Measurements from ENCODE around the gene ALKBH4. TPM values are rescaled to one million over a fixed set of nuclear protein-coding genes. Genes with fewer than 3 reads are reported as not detected.
A peak's percentile ranks its signal among the peaks of the same experiment; 100 is the strongest.

ALKBH4 gene
- total and polyA plus RNA-seq, 3 experiments from 2014 or later, result 11.3 to 20.1 (median 13.2) TPM

DNA sequence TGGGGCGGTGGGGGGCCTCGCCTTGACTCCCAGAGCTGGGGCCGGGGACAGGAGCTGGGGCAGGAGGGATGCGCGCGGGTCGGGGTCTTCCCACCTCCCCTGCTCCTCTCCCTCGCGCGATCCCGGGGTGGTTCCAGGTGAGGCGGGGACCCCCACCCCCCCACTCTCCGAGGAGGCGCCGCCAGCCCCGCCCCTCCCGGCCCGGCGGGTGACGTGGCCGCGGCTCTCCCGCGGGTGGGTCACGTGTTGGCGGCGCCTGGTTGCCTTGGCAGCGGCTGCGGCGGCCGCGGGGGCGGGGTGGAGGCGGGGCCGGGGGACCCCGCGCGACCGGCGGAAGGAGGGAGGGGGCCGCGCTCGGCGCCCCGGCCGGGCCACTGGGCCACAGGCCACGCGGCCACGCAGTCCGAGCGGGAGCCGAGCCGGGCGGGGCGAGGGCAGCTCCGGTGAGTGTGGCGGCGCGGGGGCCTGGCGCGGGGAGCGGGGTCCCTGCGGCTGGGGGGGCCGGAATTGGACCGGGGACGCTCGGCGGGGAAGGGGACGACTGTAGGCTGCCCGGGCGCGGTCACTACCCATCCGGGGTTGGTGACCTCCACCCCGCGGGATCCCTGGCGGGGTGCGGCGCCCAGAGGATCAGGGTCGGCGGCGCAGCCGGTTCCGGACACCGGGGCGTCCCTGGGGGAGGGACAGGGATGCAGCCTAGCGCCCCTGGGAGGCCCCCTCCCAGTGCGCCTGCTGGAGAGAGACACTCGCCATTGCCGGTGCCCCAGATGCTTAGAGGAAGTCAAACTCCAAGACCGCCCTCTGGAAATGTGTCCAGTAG is 31.2 kb downstream of the ALKBH4 start, which contains the start of gene ORAI2:
Gene ORAI2 (plus strand): TSS at position 357 of the 820 bp plus-strand sequence. CDS start 5,382 bp downstream, outside the sequence.
- Mint-ChIP-seq H3K36me3 (peaks cover 0 to 14% (median 0%) of the 10 kb centered on the region in 3 donors), H3K27ac (peak within 1 kb of the TSS; percentile 97 to 100 (median 99)), H3K9me3 (peaks cover 0 to 1% (median 0%) of the 10 kb centered on the region in 5 donors), H3K27me3 (peaks cover 0 to 2% of the 10 kb centered on the region in 2 donors), H3K4me3 (peak within 1 kb of the TSS; percentile 84 to 93 (median 87)), H3K4me1 (peaks cover 39 to 62% (median 48%) of the 10 kb centered on the region in 3 donors)
- Histone ChIP-seq H3K27ac (ENCODE audit: low read depth, low read length) (peak within 1 kb of the TSS; percentile 79), H3K4me1 (ENCODE audit: insufficient read depth, low read length) (peaks cover 57% of the 10 kb centered on the region), H3K27me3 (ENCODE audit: insufficient read depth, low read length, poor library complexity, severe bottlenecking) (no peaks in the 10 kb centered on the region), H3K4me3 (ENCODE audit: low read length) (peak within 1 kb of the TSS; percentile 70), H3K36me3 (ENCODE audit: insufficient read depth, low read length) (no peaks in the 10 kb centered on the region), H3K9me3 (ENCODE audit: low read length) (no peaks in the 10 kb centered on the region)
- ChIA-PET CTCF (interaction anchor here (0.9 to 2.1 kb wide), 5 partner anchors 18 to 35 kb away, joined by 3 to 10 read pairs (median 6); no protein-coding TSS in a partner anchor), POLR2A (interaction anchor here (0.9 to 1.6 kb wide), 3 partner anchors 8 to 21 kb away, joined by 3 to 4 read pairs (median 3); no protein-coding TSS in a partner anchor)
- DNase-seq, result peak; percentile 85 to 93 (median 85)

DNA sequence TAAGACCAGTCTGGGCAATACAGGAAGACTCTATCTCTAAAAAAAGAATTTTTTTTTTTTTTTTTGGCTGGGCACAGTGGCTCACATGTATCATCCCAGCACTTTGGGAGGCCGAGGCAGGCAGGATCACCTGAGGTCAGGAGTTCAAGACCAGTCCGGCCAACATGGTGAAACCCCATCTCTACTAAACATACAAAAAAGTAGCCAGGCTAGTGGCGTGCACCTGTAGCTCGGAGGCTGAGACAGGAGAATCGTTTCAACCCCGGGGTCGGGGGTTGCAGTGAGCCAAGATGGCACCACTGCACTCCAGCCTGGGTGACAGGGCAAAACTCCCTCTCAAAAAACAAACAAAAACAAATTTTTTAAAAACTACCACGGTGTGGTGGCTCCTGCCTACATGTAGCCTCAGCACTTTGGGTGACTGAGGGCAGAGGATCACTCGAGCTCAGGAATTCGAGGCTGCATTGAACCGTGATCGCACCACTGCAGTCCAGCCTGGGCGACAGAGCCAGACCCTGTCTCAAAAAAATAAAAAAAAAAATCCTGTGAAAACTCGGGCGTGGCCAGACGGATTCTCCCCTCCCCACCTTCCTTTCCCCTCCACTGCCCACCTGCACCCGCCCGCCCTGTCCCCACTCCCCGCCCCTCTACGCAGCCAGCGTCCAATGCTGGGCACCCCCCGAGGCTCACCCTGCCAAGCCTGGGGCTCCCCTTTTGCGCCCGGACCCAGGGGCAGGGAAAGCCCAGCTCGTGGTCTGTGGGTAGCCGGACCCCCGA is 32.0 kb downstream of the ALKBH4 start:
- Mint-ChIP-seq H3K4me3 (peak overlapping the region; percentile 79 to 93 (median 83)), H3K36me3 (peaks cover 0 to 12% (median 0%) of the 10 kb centered on the region in 3 donors), H3K27me3 (peaks cover 0 to 2% of the 10 kb centered on the region in 2 donors), H3K27ac (peak overlapping the region; percentile 97 to 100 (median 99)), H3K4me1 (peaks cover 47 to 70% (median 51%) of the 10 kb centered on the region in 3 donors), H3K9me3 (peaks cover 0 to 1% (median 0%) of the 10 kb centered on the region in 5 donors)
- Histone ChIP-seq H3K27ac (ENCODE audit: low read depth, low read length) (peak overlapping the region; percentile 78), H3K9me3 (ENCODE audit: low read length) (no peaks in the 10 kb centered on the region), H3K27me3 (ENCODE audit: insufficient read depth, low read length, poor library complexity, severe bottlenecking) (no peaks in the 10 kb centered on the region), H3K4me3 (ENCODE audit: low read length) (peak overlapping the region; percentile 64), H3K36me3 (ENCODE audit: insufficient read depth, low read length) (no peaks in the 10 kb centered on the region), H3K4me1 (ENCODE audit: insufficient read depth, low read length) (peaks cover 65% of the 10 kb centered on the region)
- ChIA-PET POLR2A (interaction anchor here (1.0 to 1.6 kb wide), 4 partner anchors 11 to 23 kb away, joined by 3 to 4 read pairs (median 4); no protein-coding TSS in a partner anchor), CTCF (interaction anchor here (0.9 to 1.7 kb wide), 4 partner anchors 17 to 35 kb away, joined by 3 to 8 read pairs (median 4); no protein-coding TSS in a partner anchor)
- DNase-seq, result peak in 2 of 5 donors; percentile 33 to 64

DNA sequence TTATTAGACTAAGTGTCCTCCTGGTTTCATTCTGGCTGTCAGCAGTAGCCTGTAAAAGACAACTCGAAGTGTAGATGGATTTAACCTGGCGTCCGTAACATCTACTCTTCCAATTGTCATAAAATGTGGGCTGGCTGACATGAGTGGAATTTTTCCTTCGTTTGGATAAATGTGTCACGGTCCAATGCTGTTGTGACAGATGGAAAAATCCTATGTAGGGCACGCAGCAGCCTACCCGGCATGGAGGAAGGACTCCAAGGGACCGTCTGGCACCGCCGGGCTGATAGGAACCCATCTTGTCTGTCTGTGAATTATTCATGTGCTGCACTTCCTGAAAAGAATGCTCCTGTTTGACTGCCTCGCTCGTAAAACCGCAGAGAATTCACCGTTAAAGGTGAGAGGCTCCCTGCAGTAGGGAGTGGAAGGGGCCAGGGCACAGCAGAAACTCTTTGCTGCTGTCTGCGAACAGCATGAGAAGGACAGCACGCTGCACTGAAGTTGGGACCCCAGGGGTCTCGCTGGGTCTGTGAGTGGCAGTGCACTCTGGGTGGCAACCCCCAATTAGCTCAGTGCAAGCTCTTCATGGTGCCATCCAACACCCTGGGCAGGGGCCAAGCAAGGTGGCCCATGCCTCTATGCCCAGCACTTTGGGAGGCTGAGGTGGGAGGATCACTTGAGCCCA is 32.9 kb downstream of the ALKBH4 start:
- Mint-ChIP-seq H3K4me1 (peaks cover 56 to 79% (median 56%) of the 10 kb centered on the region in 3 donors), H3K27ac (peak overlapping the region; percentile 97 to 100 (median 99)), H3K4me3 (peak overlapping the region; percentile 79 to 93 (median 83)), H3K9me3 (peaks cover 0 to 1% (median 0%) of the 10 kb centered on the region in 5 donors), H3K36me3 (peaks cover 0 to 8% (median 0%) of the 10 kb centered on the region in 3 donors), H3K27me3 (peaks cover 0 to 2% of the 10 kb centered on the region in 2 donors)
- H3K27ac ChIP-seq (ENCODE audit: low read depth, low read length), result peak overlapping the region; percentile 78
- ChIA-PET CTCF (interaction anchor here (0.9 to 1.7 kb wide), 2 partner anchors 16 to 18 kb away, joined by 3 to 8 read pairs; no protein-coding TSS in a partner anchor), POLR2A (interaction anchor here (1.0 to 1.6 kb wide), 3 partner anchors 10 to 22 kb away, joined by 3 to 4 read pairs (median 4); no protein-coding TSS in a partner anchor)
- peak; percentile 62 to 85 (median 77) for DNase-seq
- H3K27me3 ChIP-seq (ENCODE audit: insufficient read depth, low read length, poor library complexity, severe bottlenecking), result no peaks in the 10 kb centered on the region
- H3K4me1 ChIP-seq (ENCODE audit: insufficient read depth, low read length), result peaks cover 74% of the 10 kb centered on the region
- H3K4me3 ChIP-seq (ENCODE audit: low read length), result peak overlapping the region; percentile 64
- no peaks in the 10 kb centered on the region for H3K36me3 ChIP-seq (ENCODE audit: insufficient read depth, low read length)
- H3K9me3 ChIP-seq (ENCODE audit: low read length), result no peaks in the 10 kb centered on the region

DNA sequence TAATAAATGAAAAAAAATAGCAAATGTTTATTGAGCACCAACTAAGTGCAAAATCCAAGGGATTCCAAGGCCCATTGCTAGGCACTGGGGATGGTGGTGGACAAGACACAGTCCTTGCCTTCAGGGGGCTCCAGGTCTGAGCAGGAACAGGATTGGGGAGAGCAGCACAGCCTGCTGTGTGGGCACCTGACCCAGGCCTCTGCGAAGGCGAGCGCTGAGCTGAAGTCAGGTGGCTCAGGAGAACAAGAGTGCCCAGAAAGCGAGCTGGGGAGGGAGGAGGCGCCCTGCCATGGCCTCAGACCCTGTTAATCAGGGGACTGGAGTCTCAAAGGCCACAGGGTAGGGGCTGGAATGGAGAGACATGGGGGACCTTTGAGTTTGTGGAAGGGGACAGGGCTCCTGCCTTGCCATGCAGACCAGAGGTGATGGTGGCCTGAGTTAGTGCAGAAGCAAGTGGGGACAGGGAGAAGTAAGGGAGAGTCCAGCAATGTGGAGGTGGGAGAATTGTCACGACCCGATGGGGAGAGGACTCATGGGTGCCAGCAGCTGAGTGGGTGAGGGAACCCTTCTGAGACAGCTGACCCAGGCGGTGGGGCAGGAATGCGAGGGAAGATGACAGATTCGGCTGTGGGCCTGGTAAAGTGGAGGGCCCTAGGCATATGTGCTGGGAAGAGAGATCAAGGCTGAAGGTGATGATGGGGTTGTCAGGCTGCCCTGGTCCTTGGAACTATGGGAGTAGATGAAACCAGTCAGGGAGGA is 35.3 kb downstream of the ALKBH4 start:
- Mint-ChIP-seq H3K9me3 (peaks cover 0 to 2% (median 0%) of the 10 kb centered on the region in 5 donors), H3K36me3 (peaks cover 0 to 16% (median 0%) of the 10 kb centered on the region in 3 donors), H3K27me3 (peaks cover 0 to 4% of the 10 kb centered on the region in 2 donors), H3K4me3 (peak overlapping the region in 5 of 7 donors; percentile 5 to 82 (median 46)), H3K4me1 (peaks cover 68 to 89% (median 74%) of the 10 kb centered on the region in 3 donors), H3K27ac (peak overlapping the region; percentile 77 to 100 (median 98))
- no peaks in the 10 kb centered on the region for H3K27me3 ChIP-seq (ENCODE audit: insufficient read depth, low read length, poor library complexity, severe bottlenecking)
- H3K9me3 ChIP-seq (ENCODE audit: low read length), result no peaks in the 10 kb centered on the region
- H3K4me3 ChIP-seq (ENCODE audit: low read length), result no peak overlapping the region
- POLR2A ChIA-PET, result interaction anchor here (0.8 kb wide), 1 partner anchor 13 kb away, joined by 3 read pairs; no protein-coding TSS in a partner anchor
- H3K36me3 ChIP-seq (ENCODE audit: insufficient read depth, low read length), result no peaks in the 10 kb centered on the region
- no peak for DNase-seq
- CTCF ChIA-PET, result no interaction called here
- H3K4me1 ChIP-seq (ENCODE audit: insufficient read depth, low read length), result peaks cover 92% of the 10 kb centered on the region
- no peak overlapping the region for H3K27ac ChIP-seq (ENCODE audit: low read depth, low read length)

GRCh38 chr7:102427019-102427405 is 37.7 kb downstream of the ALKBH4 start:
- no peak for DNase-seq
- ChIA-PET POLR2A (interaction anchor here (0.7 to 1.9 kb wide), 5 partner anchors 9 to 256 kb away, joined by 3 to 22 read pairs (median 4); no protein-coding TSS in a partner anchor), CTCF (interaction anchor here (1.1 to 3.8 kb wide), 6 partner anchors 12 to 41 kb away, joined by 4 to 14 read pairs (median 10); partner anchors contain the start of gene PRKRIP1)
- H3K9me3 ChIP-seq (ENCODE audit: low read length), result no peaks in the 10 kb centered on the region
- H3K36me3 ChIP-seq (ENCODE audit: insufficient read depth, low read length), result no peaks in the 10 kb centered on the region
- H3K4me3 Mint-ChIP-seq, result peak overlapping the region; percentile 77 to 95 (median 90)
- peaks cover 86% of the 10 kb centered on the region for H3K4me1 ChIP-seq (ENCODE audit: insufficient read depth, low read length)
- peak overlapping the region; percentile 98 to 100 (median 100) for H3K27ac Mint-ChIP-seq
- peaks cover 0 to 1% (median 0%) of the 10 kb centered on the region in 5 donors for H3K9me3 Mint-ChIP-seq
- peaks cover 0 to 23% (median 0%) of the 10 kb centered on the region in 3 donors for H3K36me3 Mint-ChIP-seq
- H3K4me1 Mint-ChIP-seq, result peaks cover 62 to 84% (median 74%) of the 10 kb centered on the region in 3 donors
- no peaks in the 10 kb centered on the region for H3K27me3 ChIP-seq (ENCODE audit: insufficient read depth, low read length, poor library complexity, severe bottlenecking)
- peak overlapping the region; percentile 96 for H3K27ac ChIP-seq (ENCODE audit: low read depth, low read length)
- peak overlapping the region; percentile 52 for H3K4me3 ChIP-seq (ENCODE audit: low read length)
- H3K27me3 Mint-ChIP-seq, result peaks cover 0 to 2% of the 10 kb centered on the region in 2 donors

DNA sequence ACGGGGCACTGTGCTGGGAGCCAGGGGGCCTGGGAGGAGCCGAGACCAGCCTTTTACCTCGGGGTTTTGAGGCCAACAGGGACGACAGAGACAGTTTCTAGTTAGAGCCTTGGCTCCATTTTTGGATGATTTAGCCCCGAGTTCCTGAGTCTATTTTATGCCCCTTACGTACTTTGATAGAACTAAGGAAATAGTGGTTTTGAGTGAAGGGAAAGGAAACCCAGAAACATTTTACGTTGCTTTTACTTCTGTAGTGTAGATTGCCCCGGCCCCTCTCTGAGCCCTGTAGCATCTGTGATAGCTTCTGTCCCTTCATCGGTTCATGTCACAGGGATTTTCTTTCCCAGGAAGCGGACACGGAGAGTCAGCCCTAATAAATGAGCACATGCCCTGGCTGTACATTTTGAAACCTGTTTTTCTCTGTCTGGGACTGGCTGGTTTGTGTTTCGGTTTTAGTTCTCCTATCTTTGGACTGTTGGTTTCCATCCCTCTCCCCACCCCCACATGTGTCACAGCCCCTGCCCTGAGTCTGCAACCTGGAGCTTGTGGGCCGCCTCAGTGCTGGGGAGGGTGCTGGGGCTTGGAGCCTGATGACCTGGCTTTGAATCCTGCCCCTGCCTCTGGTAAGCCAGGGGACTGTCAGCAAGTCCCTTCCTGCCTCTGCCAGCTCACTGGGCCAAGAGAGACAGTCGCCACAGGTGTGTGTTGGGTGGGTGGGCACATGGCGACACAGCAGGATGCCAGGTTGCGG is 38.2 kb downstream of the ALKBH4 start:
- CTCF ChIA-PET, result interaction anchor here (1.1 to 3.8 kb wide), 6 partner anchors 11 to 41 kb away, joined by 4 to 14 read pairs (median 10); partner anchors contain the start of gene PRKRIP1
- H3K36me3 ChIP-seq (ENCODE audit: insufficient read depth, low read length), result no peaks in the 10 kb centered on the region
- POLR2A ChIA-PET, result interaction anchor here (0.7 to 1.9 kb wide), 6 partner anchors 9 to 257 kb away, joined by 3 to 22 read pairs (median 4); no protein-coding TSS in a partner anchor

More for the DNA sequence above, 38.2 kb downstream of the ALKBH4 start:
- no peaks in the 10 kb centered on the region for H3K9me3 ChIP-seq (ENCODE audit: low read length)
- peak overlapping the region; percentile 77 to 95 (median 90) for H3K4me3 Mint-ChIP-seq
- H3K4me1 Mint-ChIP-seq, result peaks cover 58 to 82% (median 68%) of the 10 kb centered on the region in 3 donors
- H3K27ac Mint-ChIP-seq, result peak overlapping the region; percentile 98 to 100 (median 100)
- H3K4me3 ChIP-seq (ENCODE audit: low read length), result peak overlapping the region; percentile 62
- peaks cover 0 to 2% of the 10 kb centered on the region in 2 donors for H3K27me3 Mint-ChIP-seq
- H3K27ac ChIP-seq (ENCODE audit: low read depth, low read length), result peak overlapping the region; percentile 96
- peaks cover 0 to 27% (median 0%) of the 10 kb centered on the region in 3 donors for H3K36me3 Mint-ChIP-seq
- peak; percentile 46 to 82 (median 77) for DNase-seq
- H3K4me1 ChIP-seq (ENCODE audit: insufficient read depth, low read length), result peaks cover 84% of the 10 kb centered on the region
- H3K27me3 ChIP-seq (ENCODE audit: insufficient read depth, low read length, poor library complexity, severe bottlenecking), result no peaks in the 10 kb centered on the region
- peaks cover 0 to 1% (median 0%) of the 10 kb centered on the region in 5 donors for H3K9me3 Mint-ChIP-seq
